Right renal cortex interstitium (tissue), 3 donors: ENCODE measurements around the gene GP2. TPM values are rescaled to one million over a fixed set of nuclear protein-coding genes. Genes with fewer than 3 reads are reported as not detected.

ENCODE experiments used
- DNase-seq, 3 donors: peaks; one replicate each; pipeline ENCODE4 v3.0.0-alpha.2; 2013; ENCODE audit warnings: low read depth in 3 of 3, low spot score in 2 of 3
- polyA plus RNA-seq, 3 donors: library from polyadenylated mRNA; unstranded; fragments of 120-200 nt; gene quantifications; one replicate each; pipeline ENCODE4 v1.2.1, GENCODE V29; 2013; ENCODE audit not compliant: insufficient read length in 3 of 3

Gene GP2
- polyA plus RNA-seq, result 1 to 10 TPM; 1.8 to 3.2 (median 2.0) TPM

- no peak for DNase-seq
Observed at GRCh38 chr16:20327444-20328041, at the start of gene GP2. TSS of gene GP2 (minus strand) at chr16:20327513. CDS start at chr16:20326431, 1,082 bp downstream.

- DNase-seq, result no peak
Observed at GRCh38 chr16:20372701-20373100, 45.4 kb upstream of the GP2 start.

GRCh38 chr16:20369452-20370054 is 42.2 kb upstream of the GP2 start:
- no peak for DNase-seq

GRCh38 chr16:20364051-20364450 is 36.7 kb upstream of the GP2 start:
- no peak for DNase-seq

- no peak for DNase-seq
Observed at GRCh38 chr16:20363191-20363590, 35.9 kb upstream of the GP2 start.

GRCh38 chr16:20359997-20360396 is 32.7 kb upstream of the GP2 start:
- no peak for DNase-seq

GRCh38 chr16:20355114-20355782 is 27.9 kb upstream of the GP2 start:
- no peak for DNase-seq

- DNase-seq, result no peak
Observed at GRCh38 chr16:20353379-20353778, 26.1 kb upstream of the GP2 start.

- DNase-seq, result no peak
Observed at GRCh38 chr16:20352615-20353014, 25.3 kb upstream of the GP2 start, which contains the start of gene UMOD. TSS of gene UMOD (minus strand) at chr16:20352715. CDS start at chr16:20350737, 1,978 bp downstream.

- no peak for DNase-seq
Observed at GRCh38 chr16:20349615-20350014, 22.3 kb upstream of the GP2 start.

GRCh38 chr16:20348365-20349185 is 21.3 kb upstream of the GP2 start:
- DNase-seq, result no peak

GRCh38 chr16:20347666-20348364 is 20.5 kb upstream of the GP2 start:
- DNase-seq, result no peak

- DNase-seq, result no peak
Observed at GRCh38 chr16:20344611-20345010, 17.3 kb upstream of the GP2 start.

GRCh38 chr16:20339744-20340143 is 12.4 kb upstream of the GP2 start:
- DNase-seq, result no peak

GRCh38 chr16:20336955-20337354 is 9.6 kb upstream of the GP2 start:
- no peak for DNase-seq

- DNase-seq, result no peak
Observed at GRCh38 chr16:20334396-20334795, 7.1 kb upstream of the GP2 start.

- no peak for DNase-seq
Observed at GRCh38 chr16:20333120-20333519, 5.8 kb upstream of the GP2 start.

- DNase-seq, result no peak
Observed at GRCh38 chr16:20332411-20332810, 5.1 kb upstream of the GP2 start.

GRCh38 chr16:20331635-20332034 is 4.3 kb upstream of the GP2 start:
- no peak for DNase-seq

- no peak for DNase-seq
Observed at GRCh38 chr16:20329392-20330138, 2.3 kb upstream of the GP2 start.
